Measurements from ENCODE around the gene ZNF782. TPM values are rescaled to one million over a fixed set of nuclear protein-coding genes. Genes with fewer than 3 reads are reported as not detected.
"Not testable (repeated sequence)": the region's sequence is repeated elsewhere in the genome, so short reads cannot be mapped to it uniquely, and the experiment has no call there.

Gene ZNF782
- total RNA-seq: 10 to 100 TPM; 13.3 to 13.8 TPM
- polyA plus RNA-seq (ENCODE audit: insufficient read length in 2 of 2): 1 to 10 TPM; 5.3 to 7.4 TPM
- long read RNA-seq, donor 1: 0 reads
- long read RNA-seq, donor 2, full-length matches to known transcripts: 1 of 1 reads
- long read RNA-seq, donor 2, partial matches to known transcripts: 0 of 1 reads
- long read RNA-seq, donor 2, other reads (novel, unspliced or antisense): 0 of 1 reads
- long read RNA-seq, donor 3, partial matches to known transcripts: 0 of 1 reads
- long read RNA-seq, donor 3, other reads (novel, unspliced or antisense): 0 of 1 reads
- long read RNA-seq, donor 4: 0 reads

GRCh38 chr9:96853781-96854650, at the start of gene ZNF782:
ZNF782 (minus strand) TSS chr9:96854514; CDS start chr9:96851961, 2,553 bp downstream.
- H3K27me3 ChIP-seq (ENCODE audit: control insufficient read depth, insufficient read depth, low read length): no peaks in the 10 kb centered on the region
- H3K4me3 ChIP-seq (ENCODE audit: low read depth, low read length): peak within 1 kb of the TSS; percentile 77
- 0% methylated on average over 65 of the region's 67 CpGs for WGBS (ENCODE audit: insufficient coverage)
- H3K36me3 ChIP-seq (ENCODE audit: control insufficient read depth, insufficient read depth, low read length): no peaks in the 10 kb centered on the region
- peaks cover 5% of the 10 kb centered on the region for H3K9me3 ChIP-seq (ENCODE audit: control insufficient read depth, insufficient read depth, low read length)
- peak within 1 kb of the TSS; percentile 78 for H3K27ac ChIP-seq (ENCODE audit: low read depth, low read length)
- peaks cover 18% of the 10 kb centered on the region for H3K4me1 ChIP-seq (ENCODE audit: control insufficient read depth, insufficient read depth, low read length)
- DNase-seq (ENCODE audit: low read depth in 4 of 6, low spot score in 6 of 6): peak; percentile 86 to 99 (median 94)

GRCh38 chr9:96900010-96900409, 45.7 kb upstream of the ZNF782 start:
- H3K4me1 ChIP-seq (ENCODE audit: control insufficient read depth, insufficient read depth, low read length); H3K27ac ChIP-seq (ENCODE audit: low read depth, low read length); H3K27me3 ChIP-seq (ENCODE audit: control insufficient read depth, insufficient read depth, low read length); H3K4me3 ChIP-seq (ENCODE audit: low read depth, low read length); H3K9me3 ChIP-seq (ENCODE audit: control insufficient read depth, insufficient read depth, low read length); DNase-seq (ENCODE audit: low read depth in 4 of 6, low spot score in 6 of 6); H3K36me3 ChIP-seq (ENCODE audit: control insufficient read depth, insufficient read depth, low read length): not testable (repeated sequence)
- WGBS (ENCODE audit: insufficient coverage): no CpG with 5 or more reads among the region's 2 CpGs

GRCh38 chr9:96892131-96892530, 37.8 kb upstream of the ZNF782 start:
- no peak for DNase-seq (ENCODE audit: low read depth in 4 of 6, low spot score in 6 of 6)
- peaks cover 4% of the 10 kb centered on the region for H3K36me3 ChIP-seq (ENCODE audit: control insufficient read depth, insufficient read depth, low read length)
- H3K4me1 ChIP-seq (ENCODE audit: control insufficient read depth, insufficient read depth, low read length): no peaks in the 10 kb centered on the region
- 90% methylated on average over 5 of the region's 7 CpGs for WGBS (ENCODE audit: insufficient coverage)
- H3K4me3 ChIP-seq (ENCODE audit: low read depth, low read length): no peak overlapping the region
- no peaks in the 10 kb centered on the region for H3K9me3 ChIP-seq (ENCODE audit: control insufficient read depth, insufficient read depth, low read length)
- H3K27ac ChIP-seq (ENCODE audit: low read depth, low read length): no peak overlapping the region
- no peaks in the 10 kb centered on the region for H3K27me3 ChIP-seq (ENCODE audit: control insufficient read depth, insufficient read depth, low read length)

- WGBS (ENCODE audit: insufficient coverage): 87% methylated on average over 4 of the region's 4 CpGs
- H3K36me3 ChIP-seq (ENCODE audit: control insufficient read depth, insufficient read depth, low read length): peaks cover 4% of the 10 kb centered on the region
- H3K4me3 ChIP-seq (ENCODE audit: low read depth, low read length): no peak overlapping the region
- no peak overlapping the region for H3K27ac ChIP-seq (ENCODE audit: low read depth, low read length)
- no peaks in the 10 kb centered on the region for H3K9me3 ChIP-seq (ENCODE audit: control insufficient read depth, insufficient read depth, low read length)
- no peaks in the 10 kb centered on the region for H3K4me1 ChIP-seq (ENCODE audit: control insufficient read depth, insufficient read depth, low read length)
- DNase-seq (ENCODE audit: low read depth in 4 of 6, low spot score in 6 of 6): no peak
- H3K27me3 ChIP-seq (ENCODE audit: control insufficient read depth, insufficient read depth, low read length): no peaks in the 10 kb centered on the region
Measured at GRCh38 chr9:96888591-96888990, 34.3 kb upstream of the ZNF782 start.

GRCh38 chr9:96885424-96885823, 31.1 kb upstream of the ZNF782 start:
- no peak for DNase-seq (ENCODE audit: low read depth in 4 of 6, low spot score in 6 of 6)

GRCh38 chr9:96884443-96884842, 30.1 kb upstream of the ZNF782 start:
- no peaks in the 10 kb centered on the region for H3K4me1 ChIP-seq (ENCODE audit: control insufficient read depth, insufficient read depth, low read length)
- H3K9me3 ChIP-seq (ENCODE audit: control insufficient read depth, insufficient read depth, low read length): no peaks in the 10 kb centered on the region
- no peak overlapping the region for H3K27ac ChIP-seq (ENCODE audit: low read depth, low read length)
- no peak overlapping the region for H3K4me3 ChIP-seq (ENCODE audit: low read depth, low read length)
- no peaks in the 10 kb centered on the region for H3K27me3 ChIP-seq (ENCODE audit: control insufficient read depth, insufficient read depth, low read length)
- DNase-seq (ENCODE audit: low read depth in 4 of 6, low spot score in 6 of 6): no peak
- H3K36me3 ChIP-seq (ENCODE audit: control insufficient read depth, insufficient read depth, low read length): no peaks in the 10 kb centered on the region
- WGBS (ENCODE audit: insufficient coverage): 100% methylated on average over 1 of the region's 2 CpGs

More at GRCh38 chr9:96885424-96885823, 31.1 kb upstream of the ZNF782 start:
- H3K4me1 ChIP-seq (ENCODE audit: control insufficient read depth, insufficient read depth, low read length): no peaks in the 10 kb centered on the region
- H3K27ac ChIP-seq (ENCODE audit: low read depth, low read length): no peak overlapping the region
- H3K4me3 ChIP-seq (ENCODE audit: low read depth, low read length): no peak overlapping the region
- H3K36me3 ChIP-seq (ENCODE audit: control insufficient read depth, insufficient read depth, low read length): peaks cover 4% of the 10 kb centered on the region
- H3K9me3 ChIP-seq (ENCODE audit: control insufficient read depth, insufficient read depth, low read length): no peaks in the 10 kb centered on the region
- no peaks in the 10 kb centered on the region for H3K27me3 ChIP-seq (ENCODE audit: control insufficient read depth, insufficient read depth, low read length)

GRCh38 chr9:96883922-96884321, 29.6 kb upstream of the ZNF782 start:
- DNase-seq (ENCODE audit: low read depth in 4 of 6, low spot score in 6 of 6): no peak
- Histone ChIP-seq H3K27ac (ENCODE audit: low read depth, low read length) (no peak overlapping the region), H3K4me1 (ENCODE audit: control insufficient read depth, insufficient read depth, low read length) (no peaks in the 10 kb centered on the region), H3K27me3 (ENCODE audit: control insufficient read depth, insufficient read depth, low read length) (peaks cover 1% of the 10 kb centered on the region), H3K4me3 (ENCODE audit: low read depth, low read length) (no peak overlapping the region), H3K9me3 (ENCODE audit: control insufficient read depth, insufficient read depth, low read length) (no peaks in the 10 kb centered on the region), H3K36me3 (ENCODE audit: control insufficient read depth, insufficient read depth, low read length) (no peaks in the 10 kb centered on the region)
- 89% methylated on average over 1 of the region's 1 CpG for WGBS (ENCODE audit: insufficient coverage)

GRCh38 chr9:96877269-96877668, 23.0 kb upstream of the ZNF782 start:
- H3K4me3 ChIP-seq (ENCODE audit: low read depth, low read length): no peak overlapping the region

GRCh38 chr9:96875461-96876142, 21.3 kb upstream of the ZNF782 start:
- DNase-seq (ENCODE audit: low read depth in 4 of 6, low spot score in 6 of 6): peak; percentile 58 to 99 (median 90)
- Histone ChIP-seq H3K27ac (ENCODE audit: low read depth, low read length) (no peak overlapping the region), H3K36me3 (ENCODE audit: control insufficient read depth, insufficient read depth, low read length) (no peaks in the 10 kb centered on the region), H3K9me3 (ENCODE audit: control insufficient read depth, insufficient read depth, low read length) (no peaks in the 10 kb centered on the region), H3K4me1 (ENCODE audit: control insufficient read depth, insufficient read depth, low read length) (peaks cover 13% of the 10 kb centered on the region), H3K27me3 (ENCODE audit: control insufficient read depth, insufficient read depth, low read length) (peaks cover 36% of the 10 kb centered on the region), H3K4me3 (ENCODE audit: low read depth, low read length) (peak overlapping the region; percentile 63)
- WGBS (ENCODE audit: insufficient coverage): under 1% methylated on average over 33 of the region's 43 CpGs

More at GRCh38 chr9:96877269-96877668, 23.0 kb upstream of the ZNF782 start:
- 4% methylated on average over 43 of the region's 43 CpGs for WGBS (ENCODE audit: insufficient coverage)
- Histone ChIP-seq H3K27me3 (ENCODE audit: control insufficient read depth, insufficient read depth, low read length) (peaks cover 36% of the 10 kb centered on the region), H3K9me3 (ENCODE audit: control insufficient read depth, insufficient read depth, low read length) (no peaks in the 10 kb centered on the region), H3K27ac (ENCODE audit: low read depth, low read length) (no peak overlapping the region), H3K36me3 (ENCODE audit: control insufficient read depth, insufficient read depth, low read length) (no peaks in the 10 kb centered on the region), H3K4me1 (ENCODE audit: control insufficient read depth, insufficient read depth, low read length) (peaks cover 13% of the 10 kb centered on the region)
- no peak for DNase-seq (ENCODE audit: low read depth in 4 of 6, low spot score in 6 of 6)
